Measurements from ENCODE around the gene CUBN. TPM values are rescaled to one million over a fixed set of nuclear protein-coding genes. Genes with fewer than 3 reads are reported as not detected.

Gene CUBN
- total RNA-seq, 1 experiment from 2014 or later, result 4.6 TPM

GRCh38 chr10:16938952-16939351 lies 190.7 kb downstream of the CUBN start:
- no peaks in the 10 kb centered on the region for H3K9me3 ChIP-seq
- no peak for DNase-seq
- H3K4me3 Mint-ChIP-seq (ENCODE audit: unreplicated experiment), result no peak overlapping the region
- POLR2A ChIA-PET, result no interaction called here
- H3K27ac Mint-ChIP-seq (ENCODE audit: unreplicated experiment), result no peak overlapping the region
- no TSS peak for BruUV-seq (replicated peaks)
- CTCF ChIA-PET, result no interaction called here
- no peak overlapping the region for H3K4me3 ChIP-seq (ENCODE audit: low read depth, low read length)
- no peaks in the 10 kb centered on the region for H3K4me1 ChIP-seq
- no peaks in the 10 kb centered on the region for H3K9me3 Mint-ChIP-seq (ENCODE audit: unreplicated experiment)
- H3K36me3 ChIP-seq (ENCODE audit: control insufficient read depth, insufficient read depth, low read length), result no peaks in the 10 kb centered on the region
- no peaks in the 10 kb centered on the region for H3K36me3 Mint-ChIP-seq (ENCODE audit: insufficient read depth, unreplicated experiment)
- intact Hi-C loops (cut with micrococcal nuclease; ENCODE audit: unreplicated experiment), result no loop called here
- H3K27me3 ChIP-seq (replicated peaks; ENCODE audit: control insufficient read depth, insufficient read depth, low read length), result no peaks in the 10 kb centered on the region
- peaks cover 16% of the 10 kb centered on the region for H3K27me3 Mint-ChIP-seq (ENCODE audit: insufficient read depth, unreplicated experiment)
- H3K4me1 Mint-ChIP-seq (ENCODE audit: low read depth, unreplicated experiment), result no peaks in the 10 kb centered on the region
- no peak for TF ChIP-seq CTCF (IDR thresholded peaks at IDR 0.05; ENCODE audit: insufficient read depth in 1 of 2, low read depth in 1 of 2, low read length in 1 of 2, severe bottlenecking in 1 of 2, unreplicated experiment in 1 of 2)

GRCh38 chr10:16934461-16934860 lies 195.2 kb downstream of the CUBN start:
- ChIA-PET CTCF (no interaction called here), POLR2A (no interaction called here)
- Histone ChIP-seq H3K4me3 (ENCODE audit: low read depth, low read length) (no peak overlapping the region), H3K36me3 (ENCODE audit: control insufficient read depth, insufficient read depth, low read length) (no peaks in the 10 kb centered on the region), H3K27me3 (replicated peaks; ENCODE audit: control insufficient read depth, insufficient read depth, low read length) (no peaks in the 10 kb centered on the region), H3K9me3 (no peaks in the 10 kb centered on the region), H3K4me1 (no peaks in the 10 kb centered on the region)
- Mint-ChIP-seq H3K27ac (ENCODE audit: unreplicated experiment) (no peak overlapping the region), H3K4me1 (ENCODE audit: low read depth, unreplicated experiment) (no peaks in the 10 kb centered on the region), H3K4me3 (ENCODE audit: unreplicated experiment) (no peak overlapping the region), H3K36me3 (ENCODE audit: insufficient read depth, unreplicated experiment) (no peaks in the 10 kb centered on the region), H3K9me3 (ENCODE audit: unreplicated experiment) (no peaks in the 10 kb centered on the region), H3K27me3 (ENCODE audit: insufficient read depth, unreplicated experiment) (peaks cover 5% of the 10 kb centered on the region)
- no peak for DNase-seq
- BruUV-seq (replicated peaks), result no TSS peak
- intact Hi-C loops (cut with micrococcal nuclease; ENCODE audit: unreplicated experiment), result no loop called here
- no peak for TF ChIP-seq CTCF (IDR thresholded peaks at IDR 0.05; ENCODE audit: insufficient read depth in 1 of 2, low read depth in 1 of 2, low read length in 1 of 2, severe bottlenecking in 1 of 2, unreplicated experiment in 1 of 2)

GRCh38 chr10:16933783-16934182 lies 195.8 kb downstream of the CUBN start:
- TF ChIP-seq CTCF (IDR thresholded peaks at IDR 0.05; ENCODE audit: insufficient read depth in 1 of 2, low read depth in 1 of 2, low read length in 1 of 2, severe bottlenecking in 1 of 2, unreplicated experiment in 1 of 2), result no peak
- H3K4me3 ChIP-seq (ENCODE audit: low read depth, low read length), result no peak overlapping the region
- intact Hi-C loops (cut with micrococcal nuclease; ENCODE audit: unreplicated experiment), result no loop called here
- POLR2A ChIA-PET, result no interaction called here
- Mint-ChIP-seq H3K4me3 (ENCODE audit: unreplicated experiment) (no peak overlapping the region), H3K27me3 (ENCODE audit: insufficient read depth, unreplicated experiment) (peaks cover 3% of the 10 kb centered on the region), H3K36me3 (ENCODE audit: insufficient read depth, unreplicated experiment) (no peaks in the 10 kb centered on the region), H3K4me1 (ENCODE audit: low read depth, unreplicated experiment) (no peaks in the 10 kb centered on the region), H3K27ac (ENCODE audit: unreplicated experiment) (no peak overlapping the region), H3K9me3 (ENCODE audit: unreplicated experiment) (no peaks in the 10 kb centered on the region)
- CTCF ChIA-PET, result no interaction called here
- no peak for DNase-seq
- BruUV-seq (replicated peaks), result no TSS peak
- H3K36me3 ChIP-seq (ENCODE audit: control insufficient read depth, insufficient read depth, low read length), result no peaks in the 10 kb centered on the region
- H3K9me3 ChIP-seq, result no peaks in the 10 kb centered on the region
- H3K4me1 ChIP-seq, result no peaks in the 10 kb centered on the region
- H3K27me3 ChIP-seq (replicated peaks; ENCODE audit: control insufficient read depth, insufficient read depth, low read length), result no peaks in the 10 kb centered on the region

All from Caco-2 (cell line).